BLaER1 (cell line): Measurements from ENCODE around the gene DNAH17.

Experiments
- H3K27ac ChIP-seq: shearing (Covaris generic); formaldehyde crosslinking; 2 replicates; pipeline ENCODE4 v1.8.1; 2022
- H3K27me3 ChIP-seq: shearing (Covaris generic); formaldehyde crosslinking; 2 replicates; pipeline ENCODE4 v1.8.1; 2022
- H3K36me3 ChIP-seq: shearing (Covaris generic); formaldehyde crosslinking; 2 replicates; pipeline ENCODE4 v1.8.1; 2022
- H3K4me1 ChIP-seq: shearing (Covaris generic); formaldehyde crosslinking; 2 replicates; pipeline ENCODE4 v1.8.1; 2022
- H3K4me2 ChIP-seq: shearing (Covaris generic); formaldehyde crosslinking; 2 replicates; pipeline ENCODE4 v1.8.1; 2022
- H3K4me3 ChIP-seq: shearing (Covaris generic); formaldehyde crosslinking; 2 replicates; pipeline ENCODE4 v1.8.1; 2022
- H3K9ac ChIP-seq: shearing (Covaris generic); formaldehyde crosslinking; 2 replicates; pipeline ENCODE4 v1.8.1; 2022
- H3K9me3 ChIP-seq: shearing (Covaris generic); formaldehyde crosslinking; 2 replicates; pipeline ENCODE4 v1.8.1; 2022
- H4K20me1 ChIP-seq: shearing (Covaris generic); formaldehyde crosslinking; 2 replicates; pipeline ENCODE4 v1.8.1; 2022
- Cebpa-rat ChIP-seq: shearing (Covaris generic); IDR thresholded peaks from 2 replicates; pipeline ENCODE4 v1.8.1; 2022

The DNAH17 gene

DNA sequence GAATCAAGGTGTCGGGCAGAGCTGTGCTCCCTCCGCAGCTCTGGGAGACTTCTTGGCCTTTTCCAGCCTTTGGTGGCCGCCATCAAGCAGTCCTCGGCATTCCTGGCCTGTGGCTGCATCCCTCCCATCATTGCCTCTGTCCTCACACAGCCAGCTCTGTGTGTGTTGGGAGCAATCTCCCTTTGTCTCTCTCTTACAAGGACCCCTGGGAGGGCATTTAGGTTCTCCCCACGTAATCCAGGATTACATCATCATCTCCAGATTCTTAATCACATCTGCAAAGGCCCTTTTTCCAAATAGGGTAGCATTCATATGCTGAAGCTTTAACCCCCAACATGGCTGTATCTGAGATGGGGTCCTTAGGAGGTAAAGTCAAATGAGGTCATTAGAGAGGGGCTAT, 4.1 kb upstream of the DNAH17 start:
- no peaks in the 10 kb centered on the region for H3K27me3 ChIP-seq
- H3K4me2 ChIP-seq: peak overlapping the region; percentile 55
- H4K20me1 ChIP-seq: no peaks in the 10 kb centered on the region
- H3K36me3 ChIP-seq: no peaks in the 10 kb centered on the region
- no peak overlapping the region for H3K9ac ChIP-seq
- peaks cover 22% of the 10 kb centered on the region for H3K4me1 ChIP-seq
- no peak for TF ChIP-seq Cebpa-rat
- no peak overlapping the region for H3K4me3 ChIP-seq
- 0 out of 2 replicates have a peak overlapping the region, but pooled peaks have one; percentile 13 for H3K27ac ChIP-seq
- H3K9me3 ChIP-seq: no peaks in the 10 kb centered on the region

DNA sequence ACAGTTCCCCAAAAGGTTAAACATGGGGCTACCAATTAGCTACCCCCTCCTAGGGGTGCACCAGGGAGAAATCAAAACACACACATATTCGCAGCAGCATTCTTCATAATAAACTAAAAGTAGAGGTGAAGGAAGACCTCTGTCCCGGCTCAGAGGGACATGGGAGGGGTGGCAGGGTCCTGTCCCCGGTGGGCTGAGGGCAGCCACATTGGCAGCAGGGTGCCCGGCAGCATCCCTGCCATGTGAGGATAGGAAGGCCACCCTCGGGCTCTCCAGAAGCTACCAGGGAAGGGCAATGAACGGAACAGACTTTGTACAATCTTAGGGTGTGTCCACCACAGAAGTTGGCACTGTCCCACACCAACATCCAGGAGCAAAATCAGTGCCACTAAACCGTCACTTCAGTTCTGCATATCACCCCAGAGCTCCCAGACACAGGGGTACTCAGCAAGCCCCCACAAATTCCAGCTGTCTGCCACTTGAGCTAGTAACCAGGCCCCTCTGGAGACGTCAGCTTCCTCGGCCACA, 3.1 kb upstream of the DNAH17 start:
- Histone ChIP-seq H4K20me1 (no peaks in the 10 kb centered on the region), H3K4me1 (peaks cover 22% of the 10 kb centered on the region), H3K4me3 (no peak overlapping the region), H3K27me3 (no peaks in the 10 kb centered on the region), H3K4me2 (peak overlapping the region; percentile 55; the same call in 1 of the 2 replicates), H3K27ac (no peak overlapping the region), H3K9me3 (no peaks in the 10 kb centered on the region), H3K36me3 (no peaks in the 10 kb centered on the region), H3K9ac (no peak overlapping the region)
- no peak for TF ChIP-seq Cebpa-rat

DNA sequence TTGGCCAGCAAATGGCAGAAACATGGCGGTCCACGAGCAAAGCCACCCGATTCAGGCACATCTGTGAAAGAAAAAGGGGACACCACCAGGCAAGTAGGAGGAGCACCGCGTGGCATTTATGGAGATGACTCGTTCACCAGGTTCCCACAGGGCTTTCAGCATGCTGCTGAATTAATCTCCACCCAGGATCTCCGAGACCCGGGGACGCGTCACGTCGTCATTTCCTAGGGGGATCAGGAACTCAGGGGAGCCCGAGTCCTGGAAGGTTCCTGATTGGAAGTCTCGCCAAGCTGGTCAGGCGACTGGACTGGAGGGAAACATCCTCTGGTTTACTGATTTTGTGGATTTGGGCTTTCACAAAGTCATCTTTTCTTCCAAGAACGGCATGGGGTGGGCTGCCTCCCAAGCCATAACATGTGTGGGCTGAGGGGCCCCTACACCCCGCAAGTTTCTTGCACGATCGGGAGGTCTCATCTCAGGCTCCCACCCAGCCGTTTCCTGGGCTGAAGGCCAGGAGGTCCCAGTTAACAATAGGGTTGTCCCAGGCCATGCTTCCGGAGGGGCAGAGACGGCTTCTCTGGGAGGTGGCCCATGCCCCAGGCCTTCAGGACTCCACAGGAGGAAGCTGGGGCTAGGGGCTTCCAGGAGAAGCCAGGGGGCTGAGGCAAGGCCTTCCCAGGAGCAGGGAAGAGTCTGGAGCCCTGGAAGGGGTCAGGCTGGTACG, 645 bp downstream of the DNAH17 start:
- H3K4me3 ChIP-seq: no peak overlapping the region
- peaks cover 22% of the 10 kb centered on the region for H3K4me1 ChIP-seq
- no peak overlapping the region for H3K9ac ChIP-seq
- no peaks in the 10 kb centered on the region for H3K9me3 ChIP-seq
- peak overlapping the region; percentile 63 for H3K27ac ChIP-seq
- no peaks in the 10 kb centered on the region for H4K20me1 ChIP-seq
- TF ChIP-seq Cebpa-rat: no peak
- peak overlapping the region; percentile 61 for H3K4me2 ChIP-seq
- no peaks in the 10 kb centered on the region for H3K36me3 ChIP-seq
- no peaks in the 10 kb centered on the region for H3K27me3 ChIP-seq

DNA sequence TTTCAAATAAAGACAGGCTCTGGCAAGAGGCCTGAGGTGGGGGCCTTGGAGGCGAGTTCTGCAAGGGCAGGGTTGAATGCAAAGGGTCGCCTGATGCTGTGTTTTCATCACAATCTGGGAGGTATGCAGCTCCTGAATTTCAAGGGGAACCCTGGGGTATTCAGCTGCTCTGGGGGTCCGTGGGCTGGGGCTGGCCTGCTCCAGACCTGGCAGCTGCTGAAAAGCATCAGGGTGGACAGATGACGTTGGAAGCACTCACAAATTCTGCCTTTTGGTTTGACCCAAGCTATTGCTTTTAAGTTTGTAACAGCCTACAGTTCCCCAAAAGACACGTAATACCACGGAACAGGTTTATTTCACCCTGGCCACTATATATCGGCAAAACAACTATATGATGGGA, 1.3 kb downstream of the DNAH17 start:
- Histone ChIP-seq H3K27ac (no peak overlapping the region), H3K9me3 (no peaks in the 10 kb centered on the region), H3K27me3 (no peaks in the 10 kb centered on the region), H3K4me2 (no peak overlapping the region), H3K9ac (no peak overlapping the region), H3K4me1 (peaks cover 17% of the 10 kb centered on the region), H3K36me3 (no peaks in the 10 kb centered on the region), H4K20me1 (no peaks in the 10 kb centered on the region), H3K4me3 (no peak overlapping the region)
- no peak for TF ChIP-seq Cebpa-rat

GRCh38 chr17:78575340-78575739, 1.9 kb downstream of the DNAH17 start:
- no peaks in the 10 kb centered on the region for H3K36me3 ChIP-seq
- H4K20me1 ChIP-seq: no peaks in the 10 kb centered on the region
- H3K27me3 ChIP-seq: no peaks in the 10 kb centered on the region
- H3K27ac ChIP-seq: no peak overlapping the region
- no peak overlapping the region for H3K4me2 ChIP-seq
- H3K9ac ChIP-seq: no peak overlapping the region
- H3K4me1 ChIP-seq: peaks cover 12% of the 10 kb centered on the region
- no peak for TF ChIP-seq Cebpa-rat
- no peak overlapping the region for H3K4me3 ChIP-seq
- no peaks in the 10 kb centered on the region for H3K9me3 ChIP-seq

DNA sequence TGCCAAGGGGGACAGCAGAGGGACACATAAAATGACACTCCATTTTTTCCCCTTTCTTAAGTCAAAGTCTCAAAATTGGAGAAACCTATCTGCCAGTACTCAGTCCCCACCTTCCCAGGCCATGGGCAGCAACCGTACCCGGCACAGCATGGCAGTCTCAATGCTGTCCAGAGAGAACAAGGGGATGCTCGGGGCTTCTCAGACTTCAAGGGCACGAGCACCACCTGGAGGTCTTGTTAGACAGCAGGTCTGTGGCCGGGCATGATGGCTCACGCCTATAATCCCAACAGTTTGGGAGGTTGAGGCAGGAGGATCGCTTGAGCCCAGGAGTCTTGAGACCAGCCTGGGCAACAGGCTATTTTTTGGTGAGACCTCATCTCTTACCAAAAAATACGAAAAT, 3.2 kb downstream of the DNAH17 start:
- no peak for TF ChIP-seq Cebpa-rat
- no peak overlapping the region for H3K9ac ChIP-seq
- H3K4me2 ChIP-seq: no peak overlapping the region
- H3K9me3 ChIP-seq: no peaks in the 10 kb centered on the region
- H3K36me3 ChIP-seq: no peaks in the 10 kb centered on the region
- no peak overlapping the region for H3K27ac ChIP-seq
- no peaks in the 10 kb centered on the region for H3K27me3 ChIP-seq
- H3K4me3 ChIP-seq: no peak overlapping the region
- no peaks in the 10 kb centered on the region for H4K20me1 ChIP-seq
- H3K4me1 ChIP-seq: peaks cover 12% of the 10 kb centered on the region

GRCh38 chr17:78572239-78573205, 4.7 kb downstream of the DNAH17 start:
- Histone ChIP-seq H3K27ac (no peak overlapping the region), H3K4me3 (no peak overlapping the region), H3K4me1 (peaks cover 10% of the 10 kb centered on the region), H3K9me3 (no peaks in the 10 kb centered on the region), H3K36me3 (no peaks in the 10 kb centered on the region), H4K20me1 (no peaks in the 10 kb centered on the region), H3K9ac (no peak overlapping the region), H3K27me3 (no peaks in the 10 kb centered on the region), H3K4me2 (no peak overlapping the region)
- no peak for TF ChIP-seq Cebpa-rat

DNA sequence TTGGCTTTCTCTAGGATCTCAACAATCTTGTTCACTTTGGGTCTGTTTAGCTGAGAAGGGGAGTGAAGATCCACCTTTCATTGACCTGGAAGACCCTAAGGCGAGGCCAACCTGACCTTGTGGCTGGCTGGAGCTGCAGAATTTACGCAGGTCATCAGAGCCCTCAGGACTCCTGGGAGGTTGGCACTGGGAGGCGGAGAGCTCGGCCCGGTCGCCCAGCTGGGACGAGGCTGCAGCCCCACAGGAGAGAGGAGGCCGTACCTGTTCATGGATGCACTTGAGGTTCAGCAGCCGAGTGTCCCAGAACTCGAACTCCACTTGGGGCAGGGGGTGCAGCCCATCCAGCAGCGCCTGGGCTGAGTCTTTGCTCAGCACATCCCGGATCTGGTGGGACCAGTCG, 5.9 kb downstream of the DNAH17 start:
- Histone ChIP-seq H3K9ac (no peak overlapping the region), H3K4me1 (no peaks in the 10 kb centered on the region), H3K4me2 (no peak overlapping the region), H3K27me3 (no peaks in the 10 kb centered on the region), H3K9me3 (no peaks in the 10 kb centered on the region), H3K27ac (no peak overlapping the region), H3K4me3 (no peak overlapping the region), H4K20me1 (no peaks in the 10 kb centered on the region), H3K36me3 (no peaks in the 10 kb centered on the region)
- TF ChIP-seq Cebpa-rat: no peak

- Histone ChIP-seq H3K9me3 (no peaks in the 10 kb centered on the region), H3K27ac (no peak overlapping the region), H3K4me3 (no peak overlapping the region), H3K4me2 (no peak overlapping the region), H3K27me3 (no peaks in the 10 kb centered on the region), H3K4me1 (peaks cover 4% of the 10 kb centered on the region), H3K9ac (no peak overlapping the region), H3K36me3 (no peaks in the 10 kb centered on the region), H4K20me1 (no peaks in the 10 kb centered on the region)
- TF ChIP-seq Cebpa-rat: no peak
These were observed 8.6 kb downstream of the DNAH17 start for GRCh38 chr17:78568494-78569115.
